IMR-90 (cell line): ENCODE data around the gene DCAF5.
"Not testable (repeated sequence)": the region's sequence is repeated elsewhere in the genome, so short reads cannot be mapped to it uniquely, and the experiment has no call there.

Experiments used
- CEBPB ChIP-seq: IDR thresholded peaks from 2 replicates; pipeline ENCODE4 v1.6.1; 2012; ENCODE audit warnings: low read depth, low read length, improper control_type of control experiment
- CHD1 ChIP-seq: IDR thresholded peaks from 2 replicates; pipeline ENCODE4 v1.6.1; 2012; ENCODE audit warnings: low read depth, low read length, improper control_type of control experiment
- FOS ChIP-seq: fragments of 150-350 bp; IDR thresholded peaks from 2 replicates; pipeline ENCODE4 v1.6.1; 2016; ENCODE audit warnings: low read depth, low read length
- MXI1 ChIP-seq: IDR thresholded peaks from 2 replicates; pipeline ENCODE4 v1.6.1; 2012; ENCODE audit warnings: low read depth, mild to moderate bottlenecking, low read length, moderate library complexity, borderline replicate concordance
- POLR2A ChIP-seq: IDR thresholded peaks from 2 replicates; pipeline ENCODE4 v1.6.1; 2012; ENCODE audit warnings: mild to moderate bottlenecking, low read depth, low read length
- RAD21 ChIP-seq: IDR thresholded peaks from 2 replicates; pipeline ENCODE4 v1.6.1; 2012; ENCODE audit warnings: low read length, improper control_type of control experiment
- RFX5 ChIP-seq: IDR thresholded peaks from 2 replicates; pipeline ENCODE4 v1.8.0; 2012; ENCODE audit warnings: low read depth, mild to moderate bottlenecking, low read length, moderate library complexity
- SMC3 ChIP-seq: fragments of 150-350 bp; IDR thresholded peaks from 2 replicates; pipeline ENCODE4 v1.6.1; 2016; ENCODE audit warnings: low read depth, mild to moderate bottlenecking, antibody characterized with exemption, low read length, moderate library complexity
- USF2 ChIP-seq: fragments of 150-350 bp; IDR thresholded peaks from 2 replicates; pipeline ENCODE4 v1.6.1; 2017; ENCODE audit warnings: mild to moderate bottlenecking, antibody characterized with exemption, low read length, low read depth
- TF ChIP-seq, protein P1 (sequence below): conservative IDR thresholded peaks from 2 replicates; pipeline ENCODE4 v1.5.1; 2012; ENCODE audit warnings: mild to moderate bottlenecking, low read depth, low read length, improper control_type of control experiment
- TF ChIP-seq, protein P2 (sequence below): fragments of 150-350 bp; IDR thresholded peaks from 2 replicates; pipeline ENCODE4 v1.6.1; 2016; ENCODE audit warnings: low read depth, mild to moderate bottlenecking, low read length, moderate library complexity, borderline replicate concordance

- TF ChIP-seq, protein P1, sequence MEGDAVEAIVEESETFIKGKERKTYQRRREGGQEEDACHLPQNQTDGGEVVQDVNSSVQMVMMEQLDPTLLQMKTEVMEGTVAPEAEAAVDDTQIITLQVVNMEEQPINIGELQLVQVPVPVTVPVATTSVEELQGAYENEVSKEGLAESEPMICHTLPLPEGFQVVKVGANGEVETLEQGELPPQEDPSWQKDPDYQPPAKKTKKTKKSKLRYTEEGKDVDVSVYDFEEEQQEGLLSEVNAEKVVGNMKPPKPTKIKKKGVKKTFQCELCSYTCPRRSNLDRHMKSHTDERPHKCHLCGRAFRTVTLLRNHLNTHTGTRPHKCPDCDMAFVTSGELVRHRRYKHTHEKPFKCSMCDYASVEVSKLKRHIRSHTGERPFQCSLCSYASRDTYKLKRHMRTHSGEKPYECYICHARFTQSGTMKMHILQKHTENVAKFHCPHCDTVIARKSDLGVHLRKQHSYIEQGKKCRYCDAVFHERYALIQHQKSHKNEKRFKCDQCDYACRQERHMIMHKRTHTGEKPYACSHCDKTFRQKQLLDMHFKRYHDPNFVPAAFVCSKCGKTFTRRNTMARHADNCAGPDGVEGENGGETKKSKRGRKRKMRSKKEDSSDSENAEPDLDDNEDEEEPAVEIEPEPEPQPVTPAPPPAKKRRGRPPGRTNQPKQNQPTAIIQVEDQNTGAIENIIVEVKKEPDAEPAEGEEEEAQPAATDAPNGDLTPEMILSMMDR = not testable (repeated sequence)
- TF ChIP-seq USF2, MXI1, POLR2A, RAD21, CEBPB, RFX5, CHD1, FOS, SMC3: not testable (repeated sequence)
- TF ChIP-seq, protein P2, sequence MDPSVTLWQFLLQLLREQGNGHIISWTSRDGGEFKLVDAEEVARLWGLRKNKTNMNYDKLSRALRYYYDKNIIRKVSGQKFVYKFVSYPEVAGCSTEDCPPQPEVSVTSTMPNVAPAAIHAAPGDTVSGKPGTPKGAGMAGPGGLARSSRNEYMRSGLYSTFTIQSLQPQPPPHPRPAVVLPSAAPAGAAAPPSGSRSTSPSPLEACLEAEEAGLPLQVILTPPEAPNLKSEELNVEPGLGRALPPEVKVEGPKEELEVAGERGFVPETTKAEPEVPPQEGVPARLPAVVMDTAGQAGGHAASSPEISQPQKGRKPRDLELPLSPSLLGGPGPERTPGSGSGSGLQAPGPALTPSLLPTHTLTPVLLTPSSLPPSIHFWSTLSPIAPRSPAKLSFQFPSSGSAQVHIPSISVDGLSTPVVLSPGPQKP = not testable (repeated sequence)
Measured at GRCh38 chr14:69165787-69166186, 12.9 kb upstream of the DCAF5 start.
